Mesenchymal stem cell (in vitro differentiated cells and primary cell): ENCODE data around the gene DNAH8.

Source experiments
- DNase-seq: peaks from one replicate; pipeline ENCODE4 v3.0.0-alpha.2; 2013
- H2AFZ ChIP-seq: one replicate; pipeline ENCODE4 v1.6.1; 2013; ENCODE audit warnings: low read depth, mild to moderate bottlenecking, control low read depth, inconsistent platforms, low read length, moderate library complexity
- H2AK5ac ChIP-seq: 2 replicates; pipeline ENCODE4 v1.6.1; 2013; ENCODE audit warnings: low read length, moderate library complexity, mild to moderate bottlenecking, inconsistent platforms; ENCODE audit not compliant: severe bottlenecking
- H2BK120ac ChIP-seq: one replicate; pipeline ENCODE4 v1.6.1; 2013; ENCODE audit warnings: low read depth, mild to moderate bottlenecking, inconsistent platforms, low read length, moderate library complexity
- H2BK12ac ChIP-seq, 2 experiments: one replicate each; pipeline ENCODE4 v1.6.1; 2013; ENCODE audit warnings: inconsistent platforms in 2 of 2, low read length in 2 of 2, mild to moderate bottlenecking in 2 of 2, moderate library complexity in 2 of 2, control low read depth in 1 of 2
- H2BK15ac ChIP-seq: one replicate; pipeline ENCODE4 v1.6.1; 2013; ENCODE audit warnings: mild to moderate bottlenecking, low read depth, inconsistent platforms; ENCODE audit not compliant: poor library complexity, severe bottlenecking
- H2BK5ac ChIP-seq: 2 replicates; pipeline ENCODE4 v1.6.1; 2013; ENCODE audit warnings: low read depth, mild to moderate bottlenecking, low read length, control low read depth, inconsistent platforms; ENCODE audit not compliant: poor library complexity, severe bottlenecking
- H3K14ac ChIP-seq, 2 experiments: one replicate each; pipeline ENCODE4 v1.6.1; 2013; ENCODE audit warnings: inconsistent platforms in 2 of 2, low read length in 2 of 2, control low read depth in 1 of 2, mild to moderate bottlenecking in 1 of 2, moderate library complexity in 1 of 2
- H3K18ac ChIP-seq, 2 experiments: one replicate each; pipeline ENCODE4 v1.6.1; 2013; ENCODE audit warnings: inconsistent platforms in 2 of 2, low read length in 2 of 2, control low read depth in 1 of 2, low read depth in 1 of 2, mild to moderate bottlenecking in 1 of 2
- H3K23ac ChIP-seq, 2 experiments: one replicate each; pipeline ENCODE4 v1.6.1; 2013; ENCODE audit warnings: inconsistent platforms in 2 of 2, low read length in 2 of 2, mild to moderate bottlenecking in 2 of 2, moderate library complexity in 2 of 2, control low read depth in 1 of 2
- H3K27ac ChIP-seq: 2 replicates; pipeline ENCODE4 v1.5.1; 2013; ENCODE audit warnings: mild to moderate bottlenecking, moderate library complexity, low read length, control low read depth, inconsistent platforms; ENCODE audit not compliant: poor library complexity, severe bottlenecking
- H3K27me3 ChIP-seq, 2 experiments: 2 replicates each; pipeline versions ENCODE4 v1.6.1 to v1.7.0; 2013; ENCODE audit warnings: low read length in 2 of 2, mild to moderate bottlenecking in 2 of 2, moderate library complexity in 2 of 2, control low read depth in 1 of 2, inconsistent platforms in 1 of 2; ENCODE audit not compliant: control insufficient read depth in 1 of 2, insufficient read depth in 1 of 2
- H3K36me3 ChIP-seq, 2 experiments: 2 replicates each; pipeline versions ENCODE4 v1.6.1 to v1.7.0; 2013; ENCODE audit warnings: low read length in 2 of 2, control low read depth in 1 of 2, inconsistent platforms in 1 of 2, low read depth in 1 of 2, mild to moderate bottlenecking in 1 of 2; ENCODE audit not compliant: insufficient read depth in 2 of 2, control insufficient read depth in 1 of 2
- H3K4ac ChIP-seq, 2 experiments: one replicate each; pipeline ENCODE4 v1.6.1; 2013; ENCODE audit warnings: inconsistent platforms in 2 of 2, low read length in 2 of 2, mild to moderate bottlenecking in 2 of 2, moderate library complexity in 2 of 2, control low read depth in 1 of 2, low read depth in 1 of 2
- H3K4me1 ChIP-seq: 2 replicates; pipeline ENCODE4 v1.6.1; 2013; ENCODE audit warnings: low read depth, low read length, control low read depth; ENCODE audit not compliant: control insufficient read depth, insufficient read depth
- H3K4me2 ChIP-seq: 2 replicates; pipeline ENCODE4 v1.6.1; 2013; ENCODE audit warnings: low read length, mild to moderate bottlenecking, inconsistent platforms; ENCODE audit not compliant: poor library complexity, severe bottlenecking
- H3K4me3 ChIP-seq, 2 experiments: 2 replicates each; pipeline versions ENCODE4 v1.5.1 to v1.7.0; 2013; ENCODE audit warnings: low read length in 2 of 2, mild to moderate bottlenecking in 2 of 2, control low read depth in 1 of 2, low read depth in 1 of 2; ENCODE audit not compliant: insufficient read depth in 1 of 2
- H3K79me1 ChIP-seq: replicated peaks from 2 replicates; pipeline ENCODE4 v1.6.1; 2013; ENCODE audit warnings: mild to moderate bottlenecking, control low read depth, low read length, inconsistent platforms; ENCODE audit not compliant: poor library complexity, severe bottlenecking
- H3K9ac ChIP-seq: 2 replicates; pipeline ENCODE4 v1.7.0; 2013; ENCODE audit warnings: mild to moderate bottlenecking, low read length, moderate library complexity
- H3K9me3 ChIP-seq: 2 replicates; pipeline ENCODE4 v1.7.0; 2013; ENCODE audit warnings: mild to moderate bottlenecking, low read length; ENCODE audit not compliant: control insufficient read depth
- H4K8ac ChIP-seq: one replicate; pipeline ENCODE4 v1.6.1; 2013; ENCODE audit warnings: inconsistent platforms, mild to moderate bottlenecking, low read length, moderate library complexity
- H4K91ac ChIP-seq: one replicate; pipeline ENCODE4 v1.6.1; 2013; ENCODE audit warnings: mild to moderate bottlenecking, low read length, inconsistent platforms
- WGBS: methylation state at CpG from one replicate; pipeline ENCODE4 v1.1.7; 2013; ENCODE audit warnings: mixed read lengths; 5-methylcytosine and 5-hydroxymethylcytosine counted together

The DNAH8 gene

GRCh38 chr6:39009476-39009875 lies 294.4 kb downstream of the DNAH8 start:
- no peak overlapping the region for H2BK5ac ChIP-seq
- H2BK12ac ChIP-seq: no peak overlapping the region
- no peak overlapping the region for H3K4me2 ChIP-seq
- H4K91ac ChIP-seq: no peak overlapping the region
- no peak overlapping the region for H3K9ac ChIP-seq
- no peak overlapping the region for H2BK120ac ChIP-seq
- H3K27me3 ChIP-seq: peaks cover 9 to 46% of the 10 kb centered on the region in 2 experiments
- H4K8ac ChIP-seq: no peak overlapping the region
- H2BK15ac ChIP-seq: no peak overlapping the region
- no peak overlapping the region for H2AK5ac ChIP-seq
- H3K9me3 ChIP-seq: no peaks in the 10 kb centered on the region
- DNase-seq: no peak
- no peak overlapping the region for H3K27ac ChIP-seq
- no peak overlapping the region for H3K4me3 ChIP-seq
- H2AFZ ChIP-seq: no peak overlapping the region
- H3K23ac ChIP-seq: no peak overlapping the region
- H3K14ac ChIP-seq: no peak overlapping the region
- no peaks in the 10 kb centered on the region for H3K4me1 ChIP-seq
- H3K4ac ChIP-seq: no peak overlapping the region
- H3K18ac ChIP-seq: no peak overlapping the region
- no CpG with 5 or more reads among the region's 1 CpG for WGBS
- H3K79me1 ChIP-seq: no peaks in the 10 kb centered on the region
- no peaks in the 10 kb centered on the region for H3K36me3 ChIP-seq

- Histone ChIP-seq H4K91ac (no peak overlapping the region), H4K8ac (no peak overlapping the region), H3K36me3 (no peaks in the 10 kb centered on the region), H3K23ac (no peak overlapping the region), H3K4ac (no peak overlapping the region), H3K18ac (no peak overlapping the region), H3K9me3 (no peaks in the 10 kb centered on the region), H3K4me2 (no peak overlapping the region), H3K14ac (no peak overlapping the region), H2BK12ac (no peak overlapping the region), H3K4me3 (no peak overlapping the region), H3K27ac (no peak overlapping the region), H3K27me3 (peaks cover 10 to 26% of the 10 kb centered on the region in 2 experiments), H2AK5ac (no peak overlapping the region), H2BK15ac (no peak overlapping the region), H2BK120ac (no peak overlapping the region), H3K9ac (no peak overlapping the region), H2BK5ac (no peak overlapping the region), H2AFZ (no peak overlapping the region), H3K79me1 (no peaks in the 10 kb centered on the region), H3K4me1 (no peaks in the 10 kb centered on the region)
- no peak for DNase-seq
- WGBS: 91% methylated on average over 6 of the region's 7 CpGs
These were observed 301.9 kb downstream of the DNAH8 start for GRCh38 chr6:39016839-39017546.

GRCh38 chr6:39017547-39017880 lies 302.4 kb downstream of the DNAH8 start:
- Histone ChIP-seq H3K18ac (no peak overlapping the region), H2BK5ac (no peak overlapping the region), H3K4me3 (no peak overlapping the region), H2AK5ac (no peak overlapping the region), H2BK12ac (no peak overlapping the region), H3K4ac (no peak overlapping the region), H3K9me3 (no peaks in the 10 kb centered on the region), H3K14ac (no peak overlapping the region), H2BK120ac (no peak overlapping the region), H2BK15ac (no peak overlapping the region), H2AFZ (no peak overlapping the region), H3K27me3 (peaks cover 13 to 26% of the 10 kb centered on the region in 2 experiments), H3K79me1 (no peaks in the 10 kb centered on the region), H4K91ac (no peak overlapping the region), H3K4me1 (peaks cover 2% of the 10 kb centered on the region), H4K8ac (no peak overlapping the region), H3K23ac (no peak overlapping the region), H3K27ac (no peak overlapping the region), H3K4me2 (no peak overlapping the region), H3K9ac (no peak overlapping the region), H3K36me3 (no peaks in the 10 kb centered on the region)
- DNase-seq: no peak
- WGBS: 66% methylated on average over 4 of the region's 4 CpGs

- 79% methylated on average over 5 of the region's 5 CpGs for WGBS
These were observed 303.0 kb downstream of the DNAH8 start for GRCh38 chr6:39018103-39018502.

More at GRCh38 chr6:39018103-39018502, 303.0 kb downstream of the DNAH8 start:
- no peak overlapping the region for H3K4ac ChIP-seq
- peaks cover 14 to 26% of the 10 kb centered on the region in 2 experiments for H3K27me3 ChIP-seq
- no peak overlapping the region for H3K4me2 ChIP-seq
- no peak overlapping the region for H3K23ac ChIP-seq
- H3K14ac ChIP-seq: no peak overlapping the region
- DNase-seq: no peak
- H4K8ac ChIP-seq: no peak overlapping the region
- H2AFZ ChIP-seq: no peak overlapping the region
- no peak overlapping the region for H4K91ac ChIP-seq
- no peaks in the 10 kb centered on the region for H3K36me3 ChIP-seq
- no peak overlapping the region for H2BK5ac ChIP-seq
- no peak overlapping the region for H3K4me3 ChIP-seq
- no peak overlapping the region for H3K27ac ChIP-seq
- no peak overlapping the region for H2BK120ac ChIP-seq
- H3K79me1 ChIP-seq: no peaks in the 10 kb centered on the region
- no peak overlapping the region for H2BK12ac ChIP-seq
- H3K18ac ChIP-seq: no peak overlapping the region
- no peak overlapping the region for H2BK15ac ChIP-seq
- H3K9ac ChIP-seq: no peak overlapping the region
- H2AK5ac ChIP-seq: no peak overlapping the region
- H3K4me1 ChIP-seq: peaks cover 3% of the 10 kb centered on the region
- no peaks in the 10 kb centered on the region for H3K9me3 ChIP-seq
